H1 (cell line): ENCODE results near the gene TEAD2. TPM values are rescaled to one million over a fixed set of nuclear protein-coding genes. Genes with fewer than 3 reads are reported as not detected.

Source experiments
- FOSL1 ChIP-seq: IDR thresholded peaks from 2 replicates; pipeline ENCODE4 v1.6.1; 2011; ENCODE audit warnings: mild to moderate bottlenecking, low read depth, low read length, moderate library complexity; ENCODE audit not compliant: insufficient read depth
- KDM5A ChIP-seq: fragments of 200-600 bp; IDR thresholded peaks from 2 replicates; pipeline ENCODE4 v1.7.1; 2012; ENCODE audit warnings: mild to moderate bottlenecking, low read length, inconsistent platforms, mixed read lengths
- polyA plus RNA-seq, 7 experiments: library from polyadenylated mRNA; depleted of rRNA in 3 of 7; stranded (reverse) in 5 of 7; unstranded in 2 of 7; fragments of >200 nt in 5 of 7; fragments of 200-250 nt in 2 of 7; gene quantifications; 1 replicate in 5 of 7; 2 replicates in 1 of 7; 4 replicates in 1 of 7; pipeline versions ENCODE4 v1.2.1 to v1.2.3, GENCODE V29; 2011 to 2013; ENCODE audit warnings: missing spikeins in 2 of 7, mixed read lengths in 2 of 7
- total RNA-seq: library from RNA; stranded (reverse); fragmentation: NEBNext Ultra II Directional; extraction: Animal tissue kit (Norgen Biotek cat#: 25700); gene quantifications from 2 replicates; pipeline ENCODE4 v1.2.1, GENCODE V29; 2021

The TEAD2 gene
- total and polyA plus RNA-seq, 2 of the 8 experiments (the other 6 are each of a cell fraction or from before 2014, with no cell fraction given): 87.6 to 146 TPM

- no peak for TF ChIP-seq FOSL1
- TF ChIP-seq KDM5A: no peak
These were observed 19.9 kb downstream of the TEAD2 start (continued) for GRCh38 chr19:49342291-49342721.
